ENCODE measurements around the gene SIL1. TPM values are rescaled to one million over a fixed set of nuclear protein-coding genes. Genes with fewer than 3 reads are reported as not detected.
"Not testable (repeated sequence)": the region's sequence is repeated elsewhere in the genome, so short reads cannot be mapped to it uniquely, and the experiment has no call there.

SIL1 gene
- total RNA-seq, 2 experiments from 2014 or later = 27.2 to 30.3 TPM

DNA sequence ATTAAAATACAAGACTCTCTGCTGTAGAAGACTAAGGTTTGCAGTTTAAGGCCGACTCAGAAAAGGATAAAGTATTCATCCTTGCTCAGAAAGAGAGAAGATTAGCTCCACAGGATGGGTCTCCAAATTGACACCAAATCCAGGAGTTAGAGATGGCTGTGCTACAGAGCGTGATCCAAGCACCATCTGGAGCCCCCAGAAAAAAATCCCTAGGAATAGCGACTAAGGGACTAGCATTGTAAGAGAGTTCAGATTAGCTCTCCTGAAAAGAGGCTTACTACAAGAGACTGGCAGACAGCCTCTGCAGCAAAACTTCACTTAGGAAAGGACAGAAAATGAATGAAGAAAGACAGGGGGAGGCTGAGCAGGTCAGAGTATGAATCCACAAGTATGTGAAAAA, 3.7 kb downstream of the SIL1 start:
- DNase-seq = no peak
- Mint-ChIP-seq H3K4me1 (ENCODE audit: low read depth) (peaks cover 28% of the 10 kb centered on the region), H3K27me3 (no peaks in the 10 kb centered on the region), H3K27ac (no peak overlapping the region), H3K9me3 (no peaks in the 10 kb centered on the region), H3K4me3 (no peak overlapping the region), H3K36me3 (peaks cover 23% of the 10 kb centered on the region)
- intact Hi-C loops (cut with micrococcal nuclease) = no loop called here
- ChIA-PET CTCF (interaction anchor here (0.6 kb wide), 1 partner anchor 16 kb away, joined by 5 read pairs; no protein-coding TSS in a partner anchor), POLR2A (no interaction called here)

DNA sequence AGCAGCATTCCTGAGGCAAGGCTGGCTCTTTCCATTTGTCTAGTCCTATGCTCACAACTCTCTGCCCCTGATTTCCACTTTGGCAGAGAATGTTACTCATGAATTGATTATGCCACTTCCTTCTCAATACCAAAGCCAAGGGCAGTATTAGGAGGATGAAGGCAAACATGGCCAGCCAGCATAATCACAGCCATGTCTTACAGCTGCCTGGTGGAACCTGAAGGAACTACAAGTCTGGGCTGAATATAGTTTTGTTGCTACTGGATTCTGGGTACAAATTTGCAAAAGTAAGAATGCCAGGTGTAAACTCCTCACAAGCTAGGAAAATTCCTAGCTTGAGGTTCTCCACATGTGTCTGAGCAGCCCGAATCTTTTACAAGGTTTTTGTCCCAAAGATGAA, 4.2 kb downstream of the SIL1 start:
- CTCF ChIA-PET = no interaction called here
- Mint-ChIP-seq H3K27ac (no peak overlapping the region), H3K36me3 (peaks cover 23% of the 10 kb centered on the region), H3K4me3 (no peak overlapping the region), H3K27me3 (no peaks in the 10 kb centered on the region), H3K4me1 (ENCODE audit: low read depth) (peaks cover 28% of the 10 kb centered on the region), H3K9me3 (no peaks in the 10 kb centered on the region)
- POLR2A ChIA-PET = no interaction called here
- DNase-seq = peak; percentile 12
- intact Hi-C loops (cut with micrococcal nuclease) = no loop called here

DNA sequence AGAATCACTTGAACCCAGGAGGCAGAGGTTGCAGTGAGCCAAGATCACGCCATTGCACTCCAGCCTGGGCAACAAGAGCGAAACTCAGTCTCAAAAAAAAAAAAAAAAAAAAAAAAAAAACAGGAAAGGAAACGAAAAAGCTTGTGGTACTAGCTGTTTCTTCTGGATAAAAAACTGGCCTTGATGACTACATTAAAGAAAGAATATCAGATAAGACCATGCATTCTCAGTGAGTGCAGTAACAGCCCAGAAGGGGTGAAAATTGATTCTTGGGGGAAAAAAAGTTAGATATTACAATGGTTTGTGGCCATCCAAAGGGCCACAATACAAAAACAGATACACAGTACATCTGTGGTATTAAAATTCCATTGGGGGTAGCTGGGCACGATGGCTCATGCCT, 5.3 kb downstream of the SIL1 start:
- CTCF ChIA-PET, H3K9me3 Mint-ChIP-seq: not testable (repeated sequence)
- POLR2A ChIA-PET = interaction anchor here (0.6 to 0.8 kb wide), 2 partner anchors 82 to 238 kb away, joined by 3 to 9 read pairs; no protein-coding TSS in a partner anchor

GRCh38 chr5:139191954-139192353, 6.2 kb downstream of the SIL1 start:
- H3K27ac Mint-ChIP-seq; DNase-seq; H3K9me3 Mint-ChIP-seq; H3K4me3 Mint-ChIP-seq; POLR2A ChIA-PET; H3K27me3 Mint-ChIP-seq; intact Hi-C loops (cut with micrococcal nuclease): not testable (repeated sequence)
- CTCF ChIA-PET = interaction anchor here (0.7 kb wide), 1 partner anchor 926 kb away, joined by 3 read pairs; no protein-coding TSS in a partner anchor
- Mint-ChIP-seq H3K36me3 (peaks cover 22% of the 10 kb centered on the region), H3K4me1 (ENCODE audit: low read depth) (peaks cover 18% of the 10 kb centered on the region)

More for the DNA sequence above, 5.3 kb downstream of the SIL1 start:
- DNase-seq; H3K27ac Mint-ChIP-seq; H3K27me3 Mint-ChIP-seq; H3K4me3 Mint-ChIP-seq; intact Hi-C loops (cut with micrococcal nuclease): not testable (repeated sequence)
- Mint-ChIP-seq H3K36me3 (peaks cover 25% of the 10 kb centered on the region), H3K4me1 (ENCODE audit: low read depth) (peaks cover 24% of the 10 kb centered on the region)

GRCh38 chr5:139190125-139190524, 8.0 kb downstream of the SIL1 start:
- ChIA-PET POLR2A (no interaction called here), CTCF (no interaction called here)
- Mint-ChIP-seq H3K36me3 (peaks cover 23% of the 10 kb centered on the region), H3K27ac (no peak overlapping the region), H3K27me3 (no peaks in the 10 kb centered on the region), H3K4me1 (ENCODE audit: low read depth) (peaks cover 9% of the 10 kb centered on the region), H3K4me3 (no peak overlapping the region), H3K9me3 (no peaks in the 10 kb centered on the region)
- no peak for DNase-seq
- intact Hi-C loops (cut with micrococcal nuclease) = no loop called here

GRCh38 chr5:139188558-139189270, 9.5 kb downstream of the SIL1 start:
- POLR2A ChIA-PET = no interaction called here
- H3K4me3 Mint-ChIP-seq = no peak overlapping the region
- H3K4me1 Mint-ChIP-seq (ENCODE audit: low read depth) = peaks cover 9% of the 10 kb centered on the region
- H3K27ac Mint-ChIP-seq = no peak overlapping the region
- peaks cover 23% of the 10 kb centered on the region for H3K36me3 Mint-ChIP-seq
- CTCF ChIA-PET = no interaction called here
- no peaks in the 10 kb centered on the region for H3K27me3 Mint-ChIP-seq
- H3K9me3 Mint-ChIP-seq = no peaks in the 10 kb centered on the region
- intact Hi-C loops (cut with micrococcal nuclease) = no loop called here
- no peak for DNase-seq

DNA sequence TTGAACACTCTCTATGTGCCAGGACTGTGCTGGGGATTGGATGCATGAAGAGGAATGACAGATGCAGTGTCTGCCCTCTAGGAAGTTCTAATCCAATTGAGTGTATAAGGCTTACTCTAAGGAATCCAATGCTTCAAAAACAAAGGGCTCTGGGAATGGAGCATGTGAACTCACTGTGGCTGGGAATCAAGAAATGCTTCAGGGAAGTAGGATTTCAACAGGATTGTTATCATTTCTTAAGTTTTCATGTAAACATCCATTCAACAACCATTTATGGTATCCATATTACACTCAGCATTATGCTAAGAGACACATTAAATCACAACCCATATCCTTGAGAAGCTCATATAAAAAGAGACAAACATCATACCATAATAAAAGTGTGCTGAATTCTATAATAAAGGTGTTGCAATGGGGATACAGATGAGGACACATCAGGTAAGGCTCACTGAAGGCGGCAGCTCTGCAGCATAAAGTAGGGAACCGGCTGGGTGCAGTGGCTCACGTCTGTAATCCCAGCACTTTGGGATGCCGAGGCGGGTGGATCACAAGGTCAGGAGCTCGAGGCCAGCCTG, 11.3 kb downstream of the SIL1 start:
- ChIA-PET POLR2A (no interaction called here), CTCF (no interaction called here)
- Mint-ChIP-seq H3K27ac (no peak overlapping the region), H3K4me1 (ENCODE audit: low read depth) (peaks cover 6% of the 10 kb centered on the region), H3K4me3 (no peak overlapping the region), H3K27me3 (no peaks in the 10 kb centered on the region), H3K9me3 (no peaks in the 10 kb centered on the region), H3K36me3 (peaks cover 17% of the 10 kb centered on the region)
- intact Hi-C loops (cut with micrococcal nuclease) = no loop called here
- DNase-seq = no peak

GRCh38 chr5:139186261-139186660, 11.9 kb downstream of the SIL1 start:
- Mint-ChIP-seq H3K27ac (no peak overlapping the region), H3K27me3 (no peaks in the 10 kb centered on the region), H3K9me3 (no peaks in the 10 kb centered on the region), H3K4me3 (no peak overlapping the region), H3K36me3 (peaks cover 16% of the 10 kb centered on the region), H3K4me1 (ENCODE audit: low read depth) (peaks cover 6% of the 10 kb centered on the region)
- CTCF ChIA-PET = no interaction called here
- DNase-seq = no peak
- intact Hi-C loops (cut with micrococcal nuclease) = no loop called here
- POLR2A ChIA-PET = no interaction called here

GRCh38 chr5:139185589-139185988, 12.6 kb downstream of the SIL1 start:
- intact Hi-C loops (cut with micrococcal nuclease) = no loop called here
- H3K27ac Mint-ChIP-seq = no peak overlapping the region
- H3K4me1 Mint-ChIP-seq (ENCODE audit: low read depth) = peaks cover 5% of the 10 kb centered on the region
- no peak overlapping the region for H3K4me3 Mint-ChIP-seq
- H3K27me3 Mint-ChIP-seq = no peaks in the 10 kb centered on the region
- no peaks in the 10 kb centered on the region for H3K9me3 Mint-ChIP-seq
- DNase-seq = no peak
- POLR2A ChIA-PET = no interaction called here
- peaks cover 14% of the 10 kb centered on the region for H3K36me3 Mint-ChIP-seq
- CTCF ChIA-PET = no interaction called here

DNA sequence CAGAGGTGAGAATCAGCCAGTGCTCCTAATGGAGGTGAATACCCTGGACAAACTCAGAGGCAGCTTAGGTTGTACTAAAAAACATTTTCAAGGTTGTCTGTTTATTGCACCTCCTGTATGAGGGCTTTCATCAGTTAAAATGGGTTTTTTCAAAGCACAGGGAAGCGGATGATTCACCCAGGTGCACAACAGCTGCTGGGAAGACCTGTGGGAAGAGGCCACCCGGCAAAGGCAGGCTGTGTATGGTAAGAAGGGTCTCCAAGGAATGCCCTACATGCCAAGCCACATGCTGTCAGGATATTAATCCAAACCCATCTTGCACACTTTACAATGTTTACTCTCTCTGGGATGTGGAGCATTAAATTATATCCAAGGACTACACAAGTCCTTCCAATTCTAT, 14.7 kb downstream of the SIL1 start:
- Mint-ChIP-seq H3K27me3 (no peaks in the 10 kb centered on the region), H3K4me3 (no peak overlapping the region), H3K4me1 (ENCODE audit: low read depth) (peaks cover 4% of the 10 kb centered on the region), H3K9me3 (no peaks in the 10 kb centered on the region), H3K27ac (no peak overlapping the region), H3K36me3 (peaks cover 9% of the 10 kb centered on the region)
- POLR2A ChIA-PET = no interaction called here
- intact Hi-C loops (cut with micrococcal nuclease) = no loop called here
- CTCF ChIA-PET = interaction anchor here (1.2 kb wide), 1 partner anchor 357 kb away, joined by 3 read pairs; no protein-coding TSS in a partner anchor
- no peak for DNase-seq

DNA sequence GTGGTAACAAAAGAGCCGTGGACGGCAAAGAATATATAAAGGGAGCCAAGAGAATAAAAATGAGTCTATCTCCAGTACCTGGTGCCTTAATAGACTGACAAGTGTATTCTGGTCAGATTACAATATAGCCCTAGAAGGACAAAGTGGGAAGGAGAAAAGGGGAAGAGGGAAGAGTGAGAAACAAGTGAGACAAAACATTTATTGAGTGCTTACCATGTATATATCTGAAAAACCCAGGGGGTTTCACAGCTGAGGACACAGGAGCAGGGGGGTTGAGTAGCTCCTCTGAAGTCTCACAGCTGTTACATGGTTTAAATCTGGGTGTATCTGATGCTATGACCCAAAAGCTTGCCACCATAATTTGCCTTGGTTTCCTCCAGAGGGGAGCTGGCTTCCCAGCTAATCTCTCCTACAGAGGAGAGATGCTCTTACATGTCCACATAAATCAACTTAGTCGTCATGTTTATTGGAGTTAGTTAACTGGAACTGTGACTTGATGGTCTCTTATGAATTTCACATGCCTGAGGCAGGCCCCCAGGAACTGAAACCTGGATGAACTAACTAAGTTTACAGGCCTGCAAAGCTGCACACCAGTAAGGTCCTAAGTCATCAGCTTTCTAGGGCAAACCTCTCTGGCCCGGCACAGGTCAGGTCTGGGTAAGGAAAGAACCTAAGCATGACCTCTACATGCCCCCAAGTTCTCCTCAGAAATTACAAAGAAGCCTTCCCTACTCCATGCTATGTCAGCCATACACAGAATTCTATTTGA, 15.5 kb downstream of the SIL1 start:
- Mint-ChIP-seq H3K4me3 (no peak overlapping the region), H3K27ac (no peak overlapping the region), H3K27me3 (no peaks in the 10 kb centered on the region), H3K4me1 (ENCODE audit: low read depth) (peaks cover 8% of the 10 kb centered on the region), H3K36me3 (peaks cover 8% of the 10 kb centered on the region), H3K9me3 (no peaks in the 10 kb centered on the region)
- ChIA-PET CTCF (interaction anchor here (1.2 kb wide), 1 partner anchor 356 kb away, joined by 3 read pairs; no protein-coding TSS in a partner anchor), POLR2A (no interaction called here)
- intact Hi-C loops (cut with micrococcal nuclease) = no loop called here
- DNase-seq = no peak

DNA sequence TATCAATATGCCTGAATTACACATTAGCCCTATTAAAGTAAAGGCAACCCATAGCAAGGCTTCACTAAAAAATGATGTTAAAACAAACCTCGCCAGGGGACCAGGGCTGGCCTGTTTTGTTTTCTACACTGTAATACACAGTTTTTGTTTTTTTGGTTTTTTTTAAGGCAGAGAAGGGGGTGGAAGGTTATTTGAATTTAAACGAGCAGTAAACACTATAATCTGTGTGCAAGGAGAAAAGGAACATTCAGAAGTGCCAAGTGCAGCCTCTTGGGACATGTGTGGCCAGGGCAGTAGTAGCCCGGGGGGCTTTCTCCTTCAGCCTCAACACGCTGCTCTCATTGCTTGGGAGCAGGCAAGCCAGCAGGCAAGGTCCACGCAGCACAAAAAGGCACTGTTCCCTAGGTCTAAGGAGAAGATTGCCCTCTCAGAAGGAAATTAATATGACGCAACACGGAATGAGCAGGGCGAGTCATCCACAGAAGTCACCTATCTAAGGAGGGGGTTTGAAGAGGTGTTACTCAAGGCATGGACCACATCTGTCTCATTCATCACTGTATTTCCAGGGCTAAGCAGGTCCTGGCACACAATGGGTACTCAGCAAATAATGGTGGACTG, 16.2 kb downstream of the SIL1 start:
- intact Hi-C loops (cut with micrococcal nuclease) = no loop called here
- Mint-ChIP-seq H3K9me3 (no peaks in the 10 kb centered on the region), H3K36me3 (peaks cover 5% of the 10 kb centered on the region), H3K4me3 (no peak overlapping the region), H3K27me3 (no peaks in the 10 kb centered on the region), H3K27ac (no peak overlapping the region), H3K4me1 (ENCODE audit: low read depth) (peaks cover 8% of the 10 kb centered on the region)
- ChIA-PET CTCF (interaction anchor here (1.2 kb wide), 1 partner anchor 356 kb away, joined by 3 read pairs; no protein-coding TSS in a partner anchor), POLR2A (no interaction called here)
- DNase-seq = no peak

All from activated CD4-positive, alpha-beta memory T cell treated with anti-CD3 and anti-CD28 coated beads for 36 hours (primary cell).